Gastroesophageal sphincter (tissue), 4 donors: ENCODE data around the gene CACNA1I. TPM values are rescaled to one million over a fixed set of nuclear protein-coding genes. Genes with fewer than 3 reads are reported as not detected.

Experiments
- ATAC-seq: fragments of 150-250 bp; one replicate; pipeline ENCODE4 v1.9.1; 2016; ENCODE audit warnings: mild to moderate bottlenecking, moderate library complexity
- H3K27ac ChIP-seq, 4 donors: fragments of 200-600 bp; sonication (generic) in 3 of 4; 1 replicate in 3 of 4; 2 replicates in 1 of 4; pipeline ENCODE4 v1.5.1; 2016 to 2019
- H3K27me3 ChIP-seq: fragments of 200-600 bp; sonication (generic); one replicate; pipeline ENCODE4 v1.5.1; 2019
- H3K36me3 ChIP-seq, 2 donors: fragments of 200-600 bp; sonication (generic); one replicate each; pipeline ENCODE4 v1.5.1; 2019; ENCODE audit warnings: control low read depth in 1 of 2
- H3K4me1 ChIP-seq, 3 donors: fragments of 200-600 bp; sonication (generic); 1 replicate in 2 of 3; 2 replicates in 1 of 3; pipeline ENCODE4 v1.5.1; 2016 to 2019; ENCODE audit warnings: control low read depth in 2 of 3
- H3K4me3 ChIP-seq, 2 donors: fragments of 200-600 bp; sonication (generic); one replicate each; pipeline ENCODE4 v1.5.1; 2019; ENCODE audit warnings: mild to moderate bottlenecking in 1 of 2, moderate library complexity in 1 of 2
- H3K9me3 ChIP-seq, 3 donors: fragments of 200-600 bp; sonication (generic); one replicate each; pipeline ENCODE4 v1.5.1; 2017 to 2019; ENCODE audit warnings: control low read depth in 2 of 3
- CTCF ChIP-seq, 4 experiments: fragments of 200-600 bp in 2 of 4; fragments of 450-650 bp in 2 of 4; sonication (generic) in 1 of 4; IDR thresholded peaks; one replicate each; pipeline ENCODE4 v1.5.1; 2017 to 2019; ENCODE audit warnings: antibody characterized with exemption in 4 of 4, mild to moderate bottlenecking in 2 of 4, moderate library complexity in 2 of 4
- EP300 ChIP-seq: sonication (generic); formaldehyde crosslinking; IDR thresholded peaks from one replicate; pipeline ENCODE4 v1.6.1; 2017; ENCODE audit warnings: antibody characterized with exemption, mild to moderate bottlenecking
- POLR2A ChIP-seq, 2 donors: fragments of 450-650 bp; IDR thresholded peaks; one replicate each; pipeline ENCODE4 v1.6.1; 2017; ENCODE audit warnings: antibody characterized with exemption in 2 of 2, mild to moderate bottlenecking in 2 of 2, moderate library complexity in 1 of 2
- POLR2AphosphoS5 ChIP-seq: sonication (generic); formaldehyde crosslinking; IDR thresholded peaks from one replicate; pipeline ENCODE4 v1.6.1; 2017; ENCODE audit warnings: antibody characterized with exemption
- WGBS, 2 donors: methylation state at CpG; one replicate each; pipeline ENCODE4 v1.1.5; 2018; ENCODE audit warnings: low coverage in 1 of 2; 5-methylcytosine and 5-hydroxymethylcytosine counted together
- total RNA-seq, 4 donors: library from RNA; depleted of rRNA; stranded (reverse); fragments of >200 nt; gene quantifications; one replicate each; pipeline ENCODE4 v1.1.0, GENCODE V29; 2016

Gene CACNA1I
- total RNA-seq, 4 donors from 2014 or later: 0.04 to 0.54 (median 0.11) TPM

- ATAC-seq: no peak
- H3K9me3 ChIP-seq: peaks cover 0 to 10% (median 0%) of the 10 kb centered on the region in 3 donors
- no peak overlapping the region for H3K4me3 ChIP-seq
- no peak overlapping the region for H3K27ac ChIP-seq
- no peaks in the 10 kb centered on the region for H3K36me3 ChIP-seq
- peaks cover 36% of the 10 kb centered on the region for H3K27me3 ChIP-seq
- no peak for TF ChIP-seq POLR2AphosphoS5
- no peak for TF ChIP-seq CTCF (IDR thresholded peaks at IDR 0.05)
- TF ChIP-seq EP300: no peak
- no peak for TF ChIP-seq POLR2A (IDR thresholded peaks at IDR 0.05)
- 93 to 100% methylated on average over 2 of the region's 9 CpGs for WGBS, 2 donors
- H3K4me1 ChIP-seq: no peaks in the 10 kb centered on the region
Measured at GRCh38 chr22:39641660-39642310, 71.2 kb downstream of the CACNA1I start.

- TF ChIP-seq CTCF (IDR thresholded peaks at IDR 0.05) (no peak), EP300 (no peak), POLR2A (IDR thresholded peaks at IDR 0.05) (no peak), POLR2AphosphoS5 (no peak)
- Histone ChIP-seq H3K27ac (no peak overlapping the region), H3K4me3 (no peak overlapping the region), H3K36me3 (no peaks in the 10 kb centered on the region), H3K4me1 (no peaks in the 10 kb centered on the region), H3K27me3 (peaks cover 42% of the 10 kb centered on the region), H3K9me3 (peaks cover 0 to 10% (median 0%) of the 10 kb centered on the region in 3 donors)
- ATAC-seq: no peak
- WGBS, 2 donors: 40% methylated on average over 1 of the region's 9 CpGs; no CpG with 5 or more reads in 1 of the 2 donors
Measured at GRCh38 chr22:39643311-39644083, 72.9 kb downstream of the CACNA1I start.

GRCh38 chr22:39645532-39645931 lies 75.0 kb downstream of the CACNA1I start:
- ATAC-seq: no peak
- no peak for TF ChIP-seq POLR2A (IDR thresholded peaks at IDR 0.05)
- no peak for TF ChIP-seq POLR2AphosphoS5
- TF ChIP-seq EP300: no peak
- TF ChIP-seq CTCF (IDR thresholded peaks at IDR 0.05): no peak
- WGBS, 2 donors: no CpG with 5 or more reads among the region's 6 CpGs
- Histone ChIP-seq H3K27ac (no peak overlapping the region), H3K9me3 (no peaks in the 10 kb centered on the region), H3K27me3 (peaks cover 40% of the 10 kb centered on the region), H3K36me3 (no peaks in the 10 kb centered on the region), H3K4me1 (no peaks in the 10 kb centered on the region), H3K4me3 (no peak overlapping the region)

DNA sequence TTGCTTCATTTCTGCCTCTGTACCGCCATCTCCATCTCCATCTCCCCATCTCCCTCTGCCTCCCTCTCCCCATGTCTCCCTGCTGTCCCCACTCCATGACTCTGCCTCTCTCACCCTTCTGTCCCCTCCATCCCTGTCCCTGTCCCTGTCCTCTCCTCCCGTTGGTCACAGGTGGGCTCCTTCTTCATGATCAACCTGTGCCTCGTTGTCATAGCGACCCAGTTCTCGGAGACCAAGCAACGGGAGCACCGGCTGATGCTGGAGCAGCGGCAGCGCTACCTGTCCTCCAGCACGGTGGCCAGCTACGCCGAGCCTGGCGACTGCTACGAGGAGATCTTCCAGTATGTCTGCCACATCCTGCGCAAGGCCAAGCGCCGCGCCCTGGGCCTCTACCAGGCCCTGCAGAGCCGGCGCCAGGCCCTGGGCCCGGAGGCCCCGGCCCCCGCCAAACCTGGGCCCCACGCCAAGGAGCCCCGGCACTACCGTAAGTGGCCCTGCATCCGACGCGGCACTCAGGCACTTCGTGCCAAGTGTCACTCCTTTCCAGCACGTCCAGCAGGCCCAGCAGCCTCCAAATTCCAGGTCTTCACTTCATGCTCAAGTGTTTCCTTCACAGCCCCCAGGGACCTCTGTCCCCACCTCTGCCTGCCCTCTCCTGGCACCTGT lies 76.0 kb downstream of the CACNA1I start:
- TF ChIP-seq EP300 (no peak), CTCF (IDR thresholded peaks at IDR 0.05) (no peak), POLR2A (IDR thresholded peaks at IDR 0.05) (no peak), POLR2AphosphoS5 (no peak)
- no peaks in the 10 kb centered on the region for H3K4me1 ChIP-seq
- peaks cover 0 to 4% (median 0%) of the 10 kb centered on the region in 3 donors for H3K9me3 ChIP-seq
- peaks cover 40% of the 10 kb centered on the region for H3K27me3 ChIP-seq
- H3K4me3 ChIP-seq: no peak overlapping the region
- ATAC-seq: no peak
- no peaks in the 10 kb centered on the region for H3K36me3 ChIP-seq
- WGBS, 2 donors: 80 to 85% methylated on average over 2 to 8 of the region's 31 CpGs
- no peak overlapping the region for H3K27ac ChIP-seq
